HL-60 (cell line): ENCODE data around the gene JTB.

Source experiments
- CTCF ChIP-seq: IDR thresholded peaks from one replicate; pipeline ENCODE4 v1.5.1; 2011; ENCODE audit warnings: low read length, control low read depth, inconsistent platforms; ENCODE audit not compliant: insufficient read depth
- TF ChIP-seq, protein P1 (sequence below): IDR thresholded peaks from 2 replicates; pipeline ENCODE4 v1.6.1; 2012; ENCODE audit warnings: low read depth; ENCODE audit not compliant: insufficient replicate concordance

DNA sequence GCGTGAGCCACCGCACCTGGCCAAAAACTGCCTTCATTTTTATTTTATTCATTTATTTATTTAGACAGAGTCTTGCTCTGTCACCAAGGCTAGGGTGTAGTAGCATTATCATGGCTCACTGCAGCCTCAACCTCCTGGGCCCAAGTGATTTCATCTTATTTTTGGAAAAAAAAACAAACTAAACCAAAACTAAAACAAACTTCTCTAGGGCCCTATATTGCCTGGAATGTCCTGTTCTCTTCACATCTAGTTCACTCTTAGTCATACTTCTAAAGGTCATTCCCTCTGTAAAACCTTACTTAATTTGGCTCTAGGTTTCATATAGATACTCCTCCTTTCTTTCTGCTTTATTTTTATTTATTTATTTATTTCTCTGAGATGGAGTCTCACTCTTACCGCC is 28.7 kb upstream of the JTB start:
- TF ChIP-seq CTCF: no peak
- TF ChIP-seq, protein P1, sequence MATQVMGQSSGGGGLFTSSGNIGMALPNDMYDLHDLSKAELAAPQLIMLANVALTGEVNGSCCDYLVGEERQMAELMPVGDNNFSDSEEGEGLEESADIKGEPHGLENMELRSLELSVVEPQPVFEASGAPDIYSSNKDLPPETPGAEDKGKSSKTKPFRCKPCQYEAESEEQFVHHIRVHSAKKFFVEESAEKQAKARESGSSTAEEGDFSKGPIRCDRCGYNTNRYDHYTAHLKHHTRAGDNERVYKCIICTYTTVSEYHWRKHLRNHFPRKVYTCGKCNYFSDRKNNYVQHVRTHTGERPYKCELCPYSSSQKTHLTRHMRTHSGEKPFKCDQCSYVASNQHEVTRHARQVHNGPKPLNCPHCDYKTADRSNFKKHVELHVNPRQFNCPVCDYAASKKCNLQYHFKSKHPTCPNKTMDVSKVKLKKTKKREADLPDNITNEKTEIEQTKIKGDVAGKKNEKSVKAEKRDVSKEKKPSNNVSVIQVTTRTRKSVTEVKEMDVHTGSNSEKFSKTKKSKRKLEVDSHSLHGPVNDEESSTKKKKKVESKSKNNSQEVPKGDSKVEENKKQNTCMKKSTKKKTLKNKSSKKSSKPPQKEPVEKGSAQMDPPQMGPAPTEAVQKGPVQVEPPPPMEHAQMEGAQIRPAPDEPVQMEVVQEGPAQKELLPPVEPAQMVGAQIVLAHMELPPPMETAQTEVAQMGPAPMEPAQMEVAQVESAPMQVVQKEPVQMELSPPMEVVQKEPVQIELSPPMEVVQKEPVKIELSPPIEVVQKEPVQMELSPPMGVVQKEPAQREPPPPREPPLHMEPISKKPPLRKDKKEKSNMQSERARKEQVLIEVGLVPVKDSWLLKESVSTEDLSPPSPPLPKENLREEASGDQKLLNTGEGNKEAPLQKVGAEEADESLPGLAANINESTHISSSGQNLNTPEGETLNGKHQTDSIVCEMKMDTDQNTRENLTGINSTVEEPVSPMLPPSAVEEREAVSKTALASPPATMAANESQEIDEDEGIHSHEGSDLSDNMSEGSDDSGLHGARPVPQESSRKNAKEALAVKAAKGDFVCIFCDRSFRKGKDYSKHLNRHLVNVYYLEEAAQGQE: no peak
